Measurements from ENCODE around the gene CHMP2A. TPM values are rescaled to one million over a fixed set of nuclear protein-coding genes. Genes with fewer than 3 reads are reported as not detected.

The CHMP2A gene
- total and polyA plus RNA-seq, 2 of the 13 experiments (the other 11 are each of a cell fraction or from before 2014, with no cell fraction given), result 49.7 to 55.0 TPM

GRCh38 chr19:58510084-58510862 lies 44.6 kb downstream of the CHMP2A start (continued):
- TF ChIP-seq ARID4A (CRISPR knock-in tag; IDR thresholded peaks at IDR 0.05; ENCODE audit: borderline replicate concordance), result peak; percentile 52; the same call in 1 of the 2 replicates
- TF ChIP-seq ADNP (CRISPR knock-in tag; IDR thresholded peaks at IDR 0.05), result no peak
- no peak for TF ChIP-seq TP53 (CRISPR knock-in tag; conservative IDR thresholded peaks at IDR 0.05)
- TF ChIP-seq ZNF574 (CRISPR knock-in tag; IDR thresholded peaks at IDR 0.05), result peak; percentile 43; the same call in 1 of the 2 replicates
- 0 out of 2 replicates have a peak, but pooled peaks have one; percentile 10 for TF ChIP-seq KMT2B (CRISPR knock-in tag; IDR thresholded peaks at IDR 0.05)
- 0 out of 2 replicates have a peak, but pooled peaks have one; percentile 35 for TF ChIP-seq SALL2 (CRISPR knock-in tag; IDR thresholded peaks at IDR 0.05)
- TF ChIP-seq REPIN1 (CRISPR knock-in tag; IDR thresholded peaks at IDR 0.05; ENCODE audit: borderline replicate concordance, low read depth), result peak; percentile 37; the same call in 1 of the 2 replicates
- peak; percentile 93; the same call in 1 of the 2 replicates for TF ChIP-seq NR2F6 (IDR thresholded peaks at IDR 0.05)
- peak; percentile 88 for TF ChIP-seq NR2F6 (CRISPR knock-in tag; IDR thresholded peaks at IDR 0.05)
- TF ChIP-seq IRF2 (CRISPR knock-in tag; IDR thresholded peaks at IDR 0.05), result peak; percentile 25; the same call in 1 of the 2 replicates
- TF ChIP-seq KDM6A (CRISPR knock-in tag; IDR thresholded peaks at IDR 0.05; ENCODE audit: low read depth), result peak; percentile 35
- peak; percentile 72; the same call in 1 of the 2 replicates for TF ChIP-seq SKIL (CRISPR knock-in tag; IDR thresholded peaks at IDR 0.05; ENCODE audit: borderline replicate concordance)
- TF ChIP-seq NFIC (IDR thresholded peaks at IDR 0.05; ENCODE audit: low read length), result 0 out of 2 replicates have a peak, but pooled peaks have one; percentile 56
- peak; percentile 44; the same call in 1 of the 2 replicates for TF ChIP-seq ZNF607 (CRISPR knock-in tag; IDR thresholded peaks at IDR 0.05; ENCODE audit: borderline replicate concordance)
- TF ChIP-seq NR2F2 (IDR thresholded peaks at IDR 0.05; ENCODE audit: borderline replicate concordance, low read depth), result peak; percentile 89
- no peak for TF ChIP-seq GABPA (IDR thresholded peaks at IDR 0.05; ENCODE audit: low read depth, low read length)
- peak; percentile 8; the same call in 1 of the 2 replicates for TF ChIP-seq GABPA (CRISPR knock-in tag; IDR thresholded peaks at IDR 0.05; ENCODE audit: low read depth)
- TF ChIP-seq SPEN (CRISPR knock-in tag; IDR thresholded peaks at IDR 0.05; ENCODE audit: low read depth), result 0 out of 2 replicates have a peak, but pooled peaks have one; percentile 24
- no peak for TF ChIP-seq IKZF1 (IDR thresholded peaks at IDR 0.05)
- peak; percentile 21; the same call in 1 of the 2 replicates for TF ChIP-seq HMG20A (CRISPR knock-in tag; IDR thresholded peaks at IDR 0.05; ENCODE audit: borderline replicate concordance)
- peak; percentile 33 for TF ChIP-seq CEBPG (CRISPR knock-in tag; IDR thresholded peaks at IDR 0.05)
- TF ChIP-seq SKI (IDR thresholded peaks at IDR 0.05; ENCODE audit: partially characterized antibody), result peak; percentile 80
- peak; percentile 35 for TF ChIP-seq FOXK1 (CRISPR knock-in tag; IDR thresholded peaks at IDR 0.05; ENCODE audit: borderline replicate concordance, low read depth)
